ENCODE results near the gene CISH. TPM values are rescaled to one million over a fixed set of nuclear protein-coding genes. Genes with fewer than 3 reads are reported as not detected.

CISH gene
- total and polyA plus RNA-seq, 9 of the 15 experiments (the other 6 are each of a cell fraction or from before 2014, with no cell fraction given), result 1.7 to 47.7 (median 18.3) TPM

- TF ChIP-seq POLR2G (IDR thresholded peaks at IDR 0.05; ENCODE audit: low read depth, low read length), result peak; percentile 73
- no peak for TF ChIP-seq DLX4 (CRISPR knock-in tag; IDR thresholded peaks at IDR 0.05)
- TF ChIP-seq CREB3 (tag; conservative IDR thresholded peaks at IDR 0.05; ENCODE audit: low read depth), result peak; percentile 6
- no peak for TF ChIP-seq CBX5 (IDR thresholded peaks at IDR 0.05; ENCODE audit: borderline replicate concordance, low read depth)
- 0 out of 2 replicates have a peak, but pooled peaks have one; percentile 6 for TF ChIP-seq GABPB1 (CRISPR knock-in tag; IDR thresholded peaks at IDR 0.05)
- TF ChIP-seq CTCF (IDR thresholded peaks at IDR 0.05 in 2 of 3, conservative IDR thresholded peaks at IDR 0.05 in 1 of 3; ENCODE audit: insufficient read depth in 2 of 3, low read depth in 1 of 3, low read length in 3 of 3), result no peak
- no peak for TF ChIP-seq ZNF431 (CRISPR knock-in tag; IDR thresholded peaks at IDR 0.05)
- peak; percentile 62 for TF ChIP-seq CBFA2T3 (IDR thresholded peaks at IDR 0.05)
- TF ChIP-seq TRIM25 (IDR thresholded peaks at IDR 0.05; ENCODE audit: borderline replicate concordance), result no peak
- no peak for TF ChIP-seq HMG20A (CRISPR knock-in tag; conservative IDR thresholded peaks at IDR 0.05)
- peak; percentile 37 for TF ChIP-seq RBBP5 (IDR thresholded peaks at IDR 0.05; ENCODE audit: borderline replicate concordance, insufficient read depth, low read length, poor library complexity, severe bottlenecking)
- TF ChIP-seq ZNF778 (CRISPR knock-in tag; IDR thresholded peaks at IDR 0.05), result no peak
- TF ChIP-seq CGGBP1 (CRISPR knock-in tag; IDR thresholded peaks at IDR 0.05), result no peak
- peak; percentile 69 for TF ChIP-seq MTA3 (IDR thresholded peaks at IDR 0.05; ENCODE audit: borderline replicate concordance)
- TF ChIP-seq LCOR (CRISPR knock-in tag; IDR thresholded peaks at IDR 0.05), result no peak
- no peak; a peak in 1 of 4 replicates for TF ChIP-seq HDAC1 (IDR thresholded peaks at IDR 0.05)
- peak; percentile 79 for TF ChIP-seq TFAP4 (CRISPR knock-in tag; IDR thresholded peaks at IDR 0.05; ENCODE audit: borderline replicate concordance)
These were observed 10.6 kb downstream of the CISH start (continued) for GRCh38 chr3:50600841-50601591.

All from K562 (cell line).